Fibroblast of skin of right quadriceps (primary cell): ENCODE measurements around the gene BOK.
"Not testable (repeated sequence)": the region's sequence is repeated elsewhere in the genome, so short reads cannot be mapped to it uniquely, and the experiment has no call there.

Experiments used
- DNase-seq: peaks from one replicate; pipeline ENCODE4 v3.0.0-alpha.2; 2013

The BOK gene

GRCh38 chr2:241559323-241560161 is 997 bp downstream of the BOK start:
- DNase-seq, result peak; percentile 36

DNA sequence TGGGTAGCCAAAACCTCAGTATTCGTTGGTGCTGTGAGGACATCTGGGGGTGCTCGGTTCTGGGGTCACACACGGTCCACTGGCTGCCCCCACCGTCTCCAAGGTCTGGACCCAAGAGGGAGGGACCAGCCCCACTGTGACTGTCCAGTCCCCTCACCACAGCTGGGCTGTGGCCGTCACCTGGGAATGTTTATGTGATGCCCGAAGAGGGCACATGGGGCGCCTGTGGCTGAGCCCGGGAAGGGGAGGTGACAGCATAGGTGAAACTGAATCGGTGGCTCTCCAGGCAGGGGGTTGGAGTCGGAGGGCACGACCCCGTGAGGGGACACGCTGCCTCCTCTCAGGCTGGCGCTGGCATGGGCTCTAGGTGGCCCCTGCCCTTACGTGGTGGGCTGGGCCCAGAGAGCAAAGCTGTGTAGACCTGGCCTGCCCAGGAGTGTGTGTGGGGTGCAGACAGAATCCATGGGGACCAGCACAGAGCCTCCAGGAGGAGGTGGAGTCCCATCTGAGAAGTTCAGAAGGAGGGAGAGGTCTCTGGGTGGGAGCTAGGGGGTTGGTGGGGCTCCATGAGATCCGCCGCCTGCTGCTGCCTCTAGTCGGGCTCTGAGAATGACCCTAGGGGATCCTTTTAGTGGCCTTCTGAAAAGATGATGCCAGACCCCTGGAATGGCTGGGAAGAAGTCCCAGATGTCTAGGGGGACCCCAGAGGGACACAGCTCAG is 1.8 kb downstream of the BOK start:
- DNase-seq, result no peak

DNA sequence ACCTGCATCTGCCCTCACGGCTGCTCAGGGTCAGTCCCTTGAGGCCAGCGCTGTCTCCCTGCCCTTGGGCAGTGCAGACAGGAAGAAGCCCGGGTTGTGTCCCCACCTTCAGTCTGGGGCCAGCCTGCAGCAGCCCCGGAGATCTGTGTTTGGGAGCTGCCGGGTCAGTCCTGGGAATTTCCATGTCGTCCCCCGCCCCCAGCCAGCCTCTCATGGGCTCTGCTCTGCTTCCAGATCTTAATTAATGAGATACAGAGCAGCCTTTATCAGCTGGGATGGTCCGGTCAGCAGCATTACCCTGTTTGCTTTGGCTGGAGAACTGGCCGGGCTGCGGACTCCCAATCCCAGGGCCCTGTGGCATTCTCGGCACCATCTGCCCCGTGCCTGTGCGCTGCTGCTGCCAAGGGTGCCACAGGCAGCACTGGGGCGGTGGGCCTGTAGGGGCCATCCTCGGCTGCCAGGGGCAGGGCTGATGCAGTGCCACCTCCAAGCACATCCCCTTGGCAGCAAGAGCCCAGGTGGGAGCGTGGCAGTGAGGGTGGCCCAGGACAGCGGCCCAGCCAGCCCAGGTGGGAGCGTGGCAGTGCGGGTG is 2.4 kb downstream of the BOK start:
- no peak for DNase-seq

- peak; percentile 66 for DNase-seq
Observed at GRCh38 chr2:241561832-241562231, 3.3 kb downstream of the BOK start.

GRCh38 chr2:241562269-241562891 is 3.8 kb downstream of the BOK start:
- DNase-seq, result no peak

DNA sequence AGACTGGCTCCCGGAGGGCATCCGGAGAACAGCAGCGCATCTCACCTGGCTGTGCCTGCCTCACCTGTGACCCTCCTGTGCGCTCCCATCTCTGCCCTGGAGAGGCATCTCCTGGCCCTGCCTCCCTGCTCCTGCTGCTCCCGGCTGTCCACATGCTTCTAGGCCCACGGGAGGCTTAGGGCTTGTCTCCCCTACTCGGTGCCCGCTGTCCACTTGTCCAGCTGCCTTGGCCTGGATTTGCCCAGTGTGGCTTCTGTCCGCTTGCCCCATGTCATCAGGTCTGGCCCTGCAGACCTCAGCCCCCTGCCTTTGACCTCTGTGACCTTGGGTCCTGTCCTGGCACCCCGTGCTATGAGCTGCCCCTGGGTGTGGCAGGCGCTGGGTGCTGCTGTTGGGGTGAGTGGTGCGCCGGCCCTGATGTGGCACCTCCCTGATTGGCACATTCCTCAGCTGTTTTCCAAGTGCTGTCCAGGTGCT is 4.5 kb downstream of the BOK start:
- no peak for DNase-seq

DNA sequence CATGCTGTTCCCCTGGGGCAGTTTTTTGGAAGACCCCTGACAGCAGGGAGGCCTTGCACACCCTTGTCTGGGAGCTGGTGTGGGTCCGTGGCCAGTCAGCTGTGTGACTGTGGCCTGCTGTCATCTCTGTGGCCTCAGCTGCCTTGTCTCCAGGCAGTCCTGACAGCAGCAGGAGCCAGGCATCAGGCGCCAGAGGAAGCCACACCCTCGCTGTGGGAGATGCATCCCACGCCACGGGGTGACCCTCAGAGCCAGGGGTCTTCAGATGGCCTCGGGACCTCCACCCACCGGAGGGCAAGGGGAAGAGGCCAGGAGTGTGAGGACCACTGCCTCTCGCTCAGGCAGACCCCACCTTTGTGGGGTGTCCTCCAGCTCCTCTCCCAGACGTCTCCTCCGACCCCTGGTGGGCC is 5.0 kb downstream of the BOK start:
- no peak for DNase-seq

DNA sequence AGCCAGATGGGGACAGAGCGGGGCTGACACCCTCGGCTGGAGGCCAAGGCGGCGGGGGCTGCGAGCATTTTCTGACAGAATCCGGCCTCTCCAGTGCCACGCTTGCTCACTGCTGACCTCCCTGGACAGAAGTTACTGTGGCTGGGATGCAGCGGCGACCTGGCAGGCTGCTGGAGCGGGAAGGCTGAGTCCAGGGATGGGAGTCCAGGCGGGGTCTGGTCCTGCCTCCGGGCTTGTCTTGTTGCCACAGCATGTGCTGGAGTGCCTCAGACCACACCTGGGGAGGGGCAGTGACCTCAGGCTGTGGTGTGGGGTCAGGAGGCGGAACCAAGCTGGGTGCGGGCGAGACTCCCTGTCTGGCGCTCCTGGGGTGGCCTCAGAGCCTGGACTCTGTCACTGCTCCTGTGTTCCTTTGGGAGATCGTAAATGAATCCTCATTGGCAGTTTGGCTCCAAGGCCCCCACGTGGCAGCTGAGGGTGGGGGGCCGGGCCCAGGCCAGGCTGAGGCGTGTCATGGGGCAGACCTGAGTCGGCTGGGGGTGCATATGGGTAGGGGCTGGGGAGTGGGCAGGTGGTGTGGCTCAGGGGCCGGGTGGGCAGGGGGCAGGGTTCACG is 5.5 kb downstream of the BOK start:
- DNase-seq, result no peak

- no peak for DNase-seq
Observed at GRCh38 chr2:241564596-241565410, 6.3 kb downstream of the BOK start.

DNA sequence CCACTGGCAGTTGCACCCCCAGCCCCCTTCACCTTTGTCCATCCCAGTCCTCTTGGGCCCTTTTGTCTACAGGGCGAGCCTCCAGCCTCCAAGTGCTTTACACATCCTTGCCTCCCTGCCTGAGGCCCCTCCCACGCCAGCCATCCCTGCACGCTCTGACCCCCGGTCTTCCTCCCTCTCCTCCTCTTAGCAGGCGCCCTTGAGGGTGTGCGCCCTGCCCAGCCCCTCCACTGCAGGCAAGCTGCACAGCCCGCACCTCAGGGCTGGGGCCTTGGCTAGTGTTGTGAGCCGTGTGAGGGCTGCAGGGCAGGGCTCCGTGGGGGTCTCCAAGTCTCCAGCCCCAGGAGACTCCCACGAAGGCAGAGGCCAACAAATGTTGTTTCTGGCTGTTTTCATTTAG is 6.9 kb downstream of the BOK start:
- DNase-seq, result no peak

- DNase-seq, result not testable (repeated sequence)
Observed at GRCh38 chr2:241566021-241566420, 7.5 kb downstream of the BOK start.

DNA sequence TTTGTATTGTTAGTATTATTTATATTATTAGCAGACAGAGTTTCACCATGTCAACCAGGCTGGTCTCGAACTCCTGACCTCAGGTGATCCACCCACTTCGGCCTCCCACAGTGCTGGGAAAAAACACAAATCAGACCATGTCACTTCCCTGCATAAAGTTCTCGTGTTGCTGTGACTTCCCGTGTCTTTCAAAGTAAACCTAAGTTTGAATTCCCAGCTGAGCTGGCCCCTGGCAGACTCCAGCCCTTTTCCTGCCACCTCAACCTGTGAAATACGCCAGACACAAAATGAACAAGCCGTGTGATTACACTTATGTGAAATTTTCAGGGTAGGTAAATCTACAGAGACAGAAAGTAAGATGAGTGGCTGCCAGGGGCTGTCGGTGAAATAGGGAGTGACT is 7.9 kb downstream of the BOK start:
- no peak for DNase-seq

GRCh38 chr2:241567266-241567665 is 8.7 kb downstream of the BOK start:
- DNase-seq, result not testable (repeated sequence)

- no peak for DNase-seq
Observed at GRCh38 chr2:241567776-241568175, 9.2 kb downstream of the BOK start.

DNA sequence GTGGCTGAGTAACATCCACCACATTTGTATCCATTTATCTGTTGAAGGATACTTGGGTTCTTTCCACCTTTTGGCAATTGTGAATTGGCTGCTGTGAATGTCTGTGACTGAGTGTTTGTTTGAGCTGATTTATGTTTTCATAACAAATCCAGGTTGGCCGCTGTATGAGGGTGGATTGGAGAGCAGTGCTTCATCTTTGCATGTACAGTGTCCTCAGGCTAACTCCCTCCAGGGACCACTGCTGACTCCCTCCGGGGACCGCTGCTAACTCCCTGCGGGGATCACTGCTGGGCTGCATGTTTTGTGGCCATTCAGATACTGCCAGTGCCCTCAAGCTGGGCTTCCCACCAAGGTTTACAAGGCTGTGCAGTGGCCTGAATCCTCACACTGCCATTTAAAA is 10.2 kb downstream of the BOK start:
- no peak for DNase-seq

GRCh38 chr2:241569831-241570281 is 11.3 kb downstream of the BOK start:
- no peak for DNase-seq

GRCh38 chr2:241570961-241571581 is 12.5 kb downstream of the BOK start:
- no peak for DNase-seq

GRCh38 chr2:241571821-241572620 is 13.5 kb downstream of the BOK start:
- DNase-seq, result no peak

DNA sequence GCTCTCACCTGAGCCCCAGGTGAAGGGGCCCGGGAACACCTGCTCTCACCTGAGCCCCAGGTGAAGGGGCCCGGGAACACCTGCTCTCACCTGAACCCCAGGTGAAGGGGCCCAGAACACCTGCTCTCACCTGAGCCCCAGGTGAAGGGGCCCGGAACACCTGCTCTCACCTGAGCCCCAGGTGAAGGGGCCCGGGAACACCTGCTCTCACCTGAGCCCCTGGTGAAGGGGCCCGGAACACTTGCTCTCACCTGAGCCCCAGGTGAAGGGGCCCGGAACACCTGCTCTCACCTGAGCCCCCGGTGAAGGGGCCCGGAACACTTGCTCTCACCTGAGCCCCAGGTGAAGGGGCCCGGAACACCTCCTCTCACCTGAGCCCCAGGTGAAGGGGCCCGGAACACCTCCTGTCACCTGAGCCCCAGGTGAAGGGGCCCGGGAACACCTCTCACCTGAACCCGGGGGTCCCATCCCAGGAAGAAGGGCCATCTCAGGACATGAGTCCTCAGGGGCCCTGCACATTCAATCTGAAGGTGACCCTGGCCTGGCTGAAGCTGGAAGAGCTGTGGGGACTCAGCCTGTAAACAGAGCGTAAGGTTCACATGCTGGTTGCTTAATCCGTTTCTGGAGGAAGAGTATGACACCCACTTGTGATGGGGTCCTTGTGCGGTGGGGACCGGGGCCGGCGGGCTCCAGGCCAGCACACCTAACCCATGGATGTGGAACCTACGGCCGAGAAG is 14.5 kb downstream of the BOK start:
- not testable (repeated sequence) for DNase-seq

GRCh38 chr2:241573741-241574140 is 15.2 kb downstream of the BOK start:
- no peak for DNase-seq
